CD4-positive, alpha-beta T cell treated with Interleukin-4 for 4 hours (primary cell): ENCODE measurements around the gene BRI3BP.
"Not testable (repeated sequence)": the region's sequence is repeated elsewhere in the genome, so short reads cannot be mapped to it uniquely, and the experiment has no call there.

Source experiments
- DNase-seq: peaks from one replicate; pipeline ENCODE4 v3.0.0-alpha.2; 2020

BRI3BP gene

GRCh38 chr12:125024949-125025563 is 31.6 kb downstream of the BRI3BP start:
- DNase-seq = no peak

- DNase-seq = no peak
Observed at GRCh38 chr12:125025606-125026235, 32.3 kb downstream of the BRI3BP start.

- no peak for DNase-seq
Observed at GRCh38 chr12:125028106-125028505, 34.7 kb downstream of the BRI3BP start.

GRCh38 chr12:125029761-125030358 is 36.4 kb downstream of the BRI3BP start:
- DNase-seq = no peak

- not testable (repeated sequence) for DNase-seq
Observed at GRCh38 chr12:125031471-125031870, 38.0 kb downstream of the BRI3BP start.

- no peak for DNase-seq
Observed at GRCh38 chr12:125032466-125033152, 39.2 kb downstream of the BRI3BP start.

- no peak for DNase-seq
Observed at GRCh38 chr12:125033288-125033687, 39.8 kb downstream of the BRI3BP start.

- no peak for DNase-seq
Observed at GRCh38 chr12:125038976-125039625, 45.7 kb downstream of the BRI3BP start.

- DNase-seq = no peak
Observed at GRCh38 chr12:125049093-125049458, 55.6 kb downstream of the BRI3BP start.

GRCh38 chr12:125050446-125050845 is 57.0 kb downstream of the BRI3BP start:
- no peak for DNase-seq

GRCh38 chr12:125050868-125051267 is 57.4 kb downstream of the BRI3BP start:
- no peak for DNase-seq

GRCh38 chr12:125053821-125054220 is 60.4 kb downstream of the BRI3BP start:
- no peak for DNase-seq

- DNase-seq = no peak
Observed at GRCh38 chr12:125055591-125055990, 62.1 kb downstream of the BRI3BP start.

- DNase-seq = no peak
Observed at GRCh38 chr12:125056306-125056705, 62.9 kb downstream of the BRI3BP start.

- DNase-seq = no peak
Observed at GRCh38 chr12:125057708-125058107, 64.3 kb downstream of the BRI3BP start.

GRCh38 chr12:125061229-125061628 is 67.8 kb downstream of the BRI3BP start:
- no peak for DNase-seq

GRCh38 chr12:125063522-125063921 is 70.1 kb downstream of the BRI3BP start:
- DNase-seq = not testable (repeated sequence)

GRCh38 chr12:125064492-125064891 is 71.0 kb downstream of the BRI3BP start:
- no peak for DNase-seq

GRCh38 chr12:125065021-125065918 is 71.8 kb downstream of the BRI3BP start, which contains the start of gene AACS:
TSS of gene AACS (plus strand) at chr12:125065435. CDS start at chr12:125065585, 150 bp downstream.
- DNase-seq = peak; percentile 70

GRCh38 chr12:125065919-125066570 is 72.6 kb downstream of the BRI3BP start:
- DNase-seq = no peak

GRCh38 chr12:125068391-125068790 is 74.9 kb downstream of the BRI3BP start:
- DNase-seq = no peak

GRCh38 chr12:125069616-125070015 is 76.2 kb downstream of the BRI3BP start:
- no peak for DNase-seq
